Endothelial cell of umbilical vein (primary cell): ENCODE measurements around the gene BASP1. TPM values are rescaled to one million over a fixed set of nuclear protein-coding genes. Genes with fewer than 3 reads are reported as not detected.

Source experiments
- BruUV-seq: library from RNA; stranded (reverse); fragments of 400-500 nt; replicated peaks from 2 replicates; lab custom pipeline; 2021; lab: Mats Ljungman, UMichigan
- CTCF ChIA-PET: fragments of 300-600, 350-600 bp; sonication (Branson Sonifier 250); formaldehyde crosslinking; loops from one replicate; lab custom pipeline; 2021; ENCODE audit warnings: antibody characterized with exemption, inconsistent platforms; lab: Charles Lee
- POLR2A ChIA-PET: fragments of 300-600, 350-600 bp; sonication (Branson Sonifier 250); formaldehyde crosslinking; loops from one replicate; lab custom pipeline; 2021; ENCODE audit warnings: antibody characterized with exemption, inconsistent platforms; lab: Charles Lee
- DNase-seq: peaks from one replicate; pipeline ENCODE4 v3.0.0-alpha.2; 2011; ENCODE audit warnings: low read depth, low spot score
- FAIRE-seq: peaks from 2 replicates; lab custom pipeline; 2011; peaks lifted over from hg19 to GRCh38; lab: Jason Lieb, UNC
- H2AFZ ChIP-seq: 2 replicates; pipeline ENCODE4 v1.6.0; 2012; ENCODE audit warnings: low read depth, low read length, control low read depth, inconsistent platforms
- H3K27ac ChIP-seq: 2 replicates; pipeline ENCODE4 v1.5.1; 2011; ENCODE audit warnings: low read depth, mild to moderate bottlenecking, control low read depth, low read length, moderate library complexity; ENCODE audit not compliant: insufficient read depth
- H3K27me3 ChIP-seq, 2 experiments: 2 replicates each; pipeline versions ENCODE4 v1.6.0 to v1.6.1; 2011; ENCODE audit warnings: low read length in 2 of 2, mixed read lengths in 1 of 2; ENCODE audit not compliant: control insufficient read depth in 2 of 2, insufficient read depth in 2 of 2
- H3K36me3 ChIP-seq, 2 experiments: 2 replicates in 1 of 2; 3 replicates in 1 of 2; pipeline ENCODE4 v1.5.1; 2011; ENCODE audit warnings: low read length in 2 of 2, mild to moderate bottlenecking in 1 of 2, moderate library complexity in 1 of 2; ENCODE audit not compliant: control insufficient read depth in 2 of 2, insufficient read depth in 2 of 2; ENCODE audit errors: extremely low read depth in 1 of 2
- H3K4me1 ChIP-seq: 3 replicates; pipeline ENCODE4 v1.5.1; 2011; ENCODE audit warnings: mild to moderate bottlenecking, low read length; ENCODE audit not compliant: control insufficient read depth, insufficient read depth; ENCODE audit errors: extremely low read depth
- H3K4me2 ChIP-seq: 2 replicates; pipeline ENCODE4 v1.6.1; 2011; ENCODE audit warnings: low read length, control low read depth, mixed read lengths; ENCODE audit not compliant: insufficient read depth
- H3K4me3 ChIP-seq, 3 experiments: fragments of 200-600 bp in 1 of 3; sonication (generic), shearing (Covaris generic) in 1 of 3; replicated peaks in 1 of 3; 2 replicates each; pipeline ENCODE4 v1.5.1; 2011 to 2016; ENCODE audit warnings: control low read depth in 3 of 3, low read length in 3 of 3, mild to moderate bottlenecking in 2 of 3, inconsistent platforms in 1 of 3, low read depth in 1 of 3, moderate library complexity in 1 of 3; ENCODE audit not compliant: insufficient read depth in 1 of 3
- H3K79me2 ChIP-seq: 2 replicates; pipeline ENCODE4 v1.6.0; 2012; ENCODE audit warnings: low read length, inconsistent platforms; ENCODE audit not compliant: control insufficient read depth, insufficient read depth
- H3K9ac ChIP-seq: replicated peaks from 2 replicates; pipeline ENCODE3; 2011; ENCODE audit warnings: low read length, control low read depth; ENCODE audit not compliant: insufficient read depth; ENCODE audit errors: extremely low read depth
- H3K9me1 ChIP-seq: replicated peaks from 3 replicates; pipeline ENCODE4 v1.6.0; 2011; ENCODE audit warnings: mild to moderate bottlenecking, low read length; ENCODE audit not compliant: control insufficient read depth, insufficient read depth; ENCODE audit errors: extremely low read depth
- H3K9me3 ChIP-seq: replicated peaks from 2 replicates; pipeline ENCODE4 v1.5.1; 2012; ENCODE audit warnings: low read length, inconsistent platforms; ENCODE audit not compliant: control insufficient read depth, insufficient read depth
- H4K20me1 ChIP-seq: replicated peaks from 2 replicates; pipeline ENCODE3; 2011; ENCODE audit warnings: mild to moderate bottlenecking, low read length; ENCODE audit not compliant: control insufficient read depth, insufficient read depth; ENCODE audit errors: extremely low read depth
- EZH2 ChIP-seq: IDR thresholded peaks from 2 replicates; pipeline ENCODE4 v1.6.1; 2012; ENCODE audit warnings: borderline replicate concordance, low read depth, mild to moderate bottlenecking, moderate library complexity, low read length, inconsistent platforms; ENCODE audit not compliant: severe bottlenecking
- FOS ChIP-seq: IDR thresholded peaks from 2 replicates; pipeline ENCODE4 v1.6.1; 2011; ENCODE audit warnings: mild to moderate bottlenecking, low read length, moderate library complexity, borderline replicate concordance; ENCODE audit not compliant: insufficient read depth
- GATA2 ChIP-seq: IDR thresholded peaks from 2 replicates; pipeline ENCODE4 v1.7.0; 2011; ENCODE audit warnings: low read depth, mild to moderate bottlenecking, moderate library complexity, mixed read lengths, low read length; ENCODE audit not compliant: insufficient read length, insufficient read depth
- JUN ChIP-seq: IDR thresholded peaks from 2 replicates; pipeline ENCODE4 v1.6.1; 2011; ENCODE audit warnings: borderline replicate concordance, low read depth; ENCODE audit not compliant: insufficient read length, insufficient read depth
- MYC ChIP-seq: IDR thresholded peaks from one replicate; pipeline ENCODE4 v1.6.1; 2011; ENCODE audit warnings: mild to moderate bottlenecking, low read depth, low read length
- POLR2A ChIP-seq: IDR thresholded peaks from 2 replicates; pipeline ENCODE4 v1.6.1; 2012; ENCODE audit warnings: low read depth, mild to moderate bottlenecking, control low read depth, low read length
- POLR2AphosphoS5 ChIP-seq: IDR thresholded peaks from 2 replicates; pipeline ENCODE4 v1.6.1; 2012; ENCODE audit warnings: low read depth, mild to moderate bottlenecking, control low read depth, low read length, moderate library complexity; ENCODE audit not compliant: insufficient read depth
- dilution Hi-C: fragments of 300-500 bp; cut with MboI; formaldehyde crosslinking; loops from one replicate; pipeline ENCODE4 v1.15.0; 2019; ENCODE audit warnings: low sequenced_read_pairs; ENCODE audit not compliant: extremely low pct_ligation_motif_present
- intact Hi-C: fragments of 100-400 bp; cut with micrococcal nuclease; formaldehyde crosslinking; loops from one replicate; pipeline ENCODE4 v1.10.0; 2022
- polyA plus RNA-seq, 4 experiments: library from polyadenylated mRNA; depleted of rRNA in 3 of 4; stranded (reverse) in 3 of 4; unstranded in 1 of 4; fragments of >200 nt; gene quantifications; 2 replicates each; pipeline versions ENCODE4 v1.2.1 to v1.2.3, GENCODE V29; 2011 to 2012; ENCODE audit warnings: missing spikeins in 1 of 4
- total RNA-seq: library from RNA; stranded (reverse); gene quantifications from 2 replicates; pipeline ENCODE4 v1.2.3, GENCODE V29; 2021
- TF ChIP-seq, protein P1 (sequence below): IDR thresholded peaks from 2 replicates; pipeline ENCODE4 v1.6.1; 2011; ENCODE audit not compliant: insufficient read depth, insufficient read length
- TF ChIP-seq, protein P2 (sequence below), 2 donors: IDR thresholded peaks; 1 replicate in 1 of 2; 2 replicates in 1 of 2; pipeline ENCODE4 v1.5.1; 2011; ENCODE audit warnings: low read length in 2 of 2, mild to moderate bottlenecking in 2 of 2, moderate library complexity in 2 of 2, control low read depth in 1 of 2, inconsistent platforms in 1 of 2, low read depth in 1 of 2; ENCODE audit not compliant: insufficient read depth in 1 of 2; ENCODE audit errors: extremely low read depth in 1 of 2

The BASP1 gene
- total and polyA plus RNA-seq, 2 donors (not counting 3 experiments of a cell fraction or from before 2014, with no cell fraction given) = 69.4 to 79.3 TPM

DNA sequence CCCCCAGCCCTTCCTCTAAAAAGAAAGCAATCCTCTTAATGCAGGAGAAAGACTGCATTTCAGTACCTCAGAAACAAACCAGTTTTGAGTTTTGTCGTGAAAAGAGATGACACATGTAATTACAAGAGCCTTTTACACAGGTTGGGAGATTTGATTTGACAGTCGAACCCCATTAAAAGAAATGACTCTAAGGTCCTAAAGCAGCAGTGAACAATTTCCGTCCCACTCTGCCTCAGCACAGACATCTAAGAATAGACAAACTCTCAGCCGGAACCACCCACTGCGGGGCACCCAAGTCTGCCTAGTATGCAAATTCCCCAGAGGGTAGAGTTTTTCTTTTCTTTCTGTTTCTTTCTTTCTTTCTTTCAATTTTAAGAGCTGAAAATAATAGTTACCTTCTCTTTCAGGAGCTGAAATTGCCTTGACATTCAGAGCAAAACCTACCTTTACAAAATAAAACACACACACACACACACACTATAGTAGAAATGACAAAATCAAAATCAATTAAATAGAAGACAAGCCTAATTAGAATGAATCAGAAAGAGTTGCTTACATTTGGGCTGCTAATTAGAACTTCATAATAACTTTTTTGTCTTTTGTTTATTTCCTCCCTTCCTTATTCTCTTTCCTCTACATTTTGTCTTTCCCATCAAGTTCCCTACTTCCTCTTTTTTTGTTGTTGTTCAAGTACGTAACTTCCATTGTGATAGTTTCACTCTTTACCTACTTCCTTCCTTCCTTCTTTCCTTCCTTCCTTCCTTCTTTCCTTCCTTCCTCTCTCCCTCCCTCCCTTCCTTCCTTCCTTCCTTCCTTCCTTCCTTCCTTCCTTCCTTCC is 65.1 kb downstream of the BASP1 start:
- BruUV-seq = no TSS peak
- H3K36me3 ChIP-seq = no peaks in the 10 kb centered on the region
- H4K20me1 ChIP-seq = peaks cover 2% of the 10 kb centered on the region
- no peaks in the 10 kb centered on the region for H3K9me3 ChIP-seq
- POLR2A ChIA-PET = interaction anchor here (0.7 kb wide), 1 partner anchor 44 kb away, joined by 3 read pairs; no protein-coding TSS in a partner anchor
- H3K4me1 ChIP-seq = no peaks in the 10 kb centered on the region
- H3K9me1 ChIP-seq = no peaks in the 10 kb centered on the region
- no peak overlapping the region for H2AFZ ChIP-seq
- no peak overlapping the region for H3K4me3 ChIP-seq
- intact Hi-C loops = no loop called here
- DNase-seq = no peak
- no peak overlapping the region for H3K4me2 ChIP-seq
- FAIRE-seq = peak; percentile 64
- H3K27ac ChIP-seq = no peak overlapping the region
- H3K79me2 ChIP-seq = no peaks in the 10 kb centered on the region
- dilution Hi-C loops = no loop called here
- no peak overlapping the region for H3K9ac ChIP-seq
- CTCF ChIA-PET = interaction anchor here (1.9 kb wide), 1 partner anchor 66 kb away, joined by 8 read pairs; no protein-coding TSS in a partner anchor
- no peaks in the 10 kb centered on the region for H3K27me3 ChIP-seq
- TF ChIP-seq, protein P1, sequence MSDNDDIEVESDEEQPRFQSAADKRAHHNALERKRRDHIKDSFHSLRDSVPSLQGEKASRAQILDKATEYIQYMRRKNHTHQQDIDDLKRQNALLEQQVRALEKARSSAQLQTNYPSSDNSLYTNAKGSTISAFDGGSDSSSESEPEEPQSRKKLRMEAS = no peak
- TF ChIP-seq FOS = no peak
- TF ChIP-seq GATA2 = no peak
- TF ChIP-seq JUN = no peak

DNA sequence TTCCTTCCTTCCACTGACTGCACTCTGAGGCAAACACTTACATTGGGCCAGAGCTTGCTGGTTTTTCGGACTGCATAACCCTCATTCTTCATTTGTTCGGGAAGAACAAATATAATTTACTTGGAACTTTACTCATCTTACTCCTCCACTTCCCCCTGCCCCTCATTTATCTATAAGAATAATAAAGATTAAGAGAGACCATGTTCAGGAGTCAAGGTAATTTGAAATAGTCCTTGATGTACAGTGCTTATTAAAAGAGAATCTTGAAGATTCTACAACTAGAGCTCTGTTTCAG is 65.6 kb downstream of the BASP1 start:
- FAIRE-seq = no peak
- dilution Hi-C loops (no loop called here), intact Hi-C loops (no loop called here)
- no peak overlapping the region for H3K4me3 ChIP-seq
- no peaks in the 10 kb centered on the region for H3K79me2 ChIP-seq
- no peak overlapping the region for H3K27ac ChIP-seq
- CTCF ChIA-PET = interaction anchor here (1.1 kb wide), 1 partner anchor 67 kb away, joined by 5 read pairs; no protein-coding TSS in a partner anchor
- no peak overlapping the region for H3K4me2 ChIP-seq
- no peaks in the 10 kb centered on the region for H4K20me1 ChIP-seq
- H3K9ac ChIP-seq = no peak overlapping the region
- no peaks in the 10 kb centered on the region for H3K27me3 ChIP-seq
- no TSS peak for BruUV-seq
- no peaks in the 10 kb centered on the region for H3K9me3 ChIP-seq
- POLR2A ChIA-PET = interaction anchor here (0.7 kb wide), 1 partner anchor 45 kb away, joined by 3 read pairs; no protein-coding TSS in a partner anchor
- H2AFZ ChIP-seq = no peak overlapping the region
- TF ChIP-seq POLR2A (no peak), POLR2AphosphoS5 (no peak), GATA2 (no peak), JUN (no peak), MYC (no peak), EZH2 (no peak), FOS (no peak)
- TF ChIP-seq, protein P1 = no peak
- TF ChIP-seq, protein P2, sequence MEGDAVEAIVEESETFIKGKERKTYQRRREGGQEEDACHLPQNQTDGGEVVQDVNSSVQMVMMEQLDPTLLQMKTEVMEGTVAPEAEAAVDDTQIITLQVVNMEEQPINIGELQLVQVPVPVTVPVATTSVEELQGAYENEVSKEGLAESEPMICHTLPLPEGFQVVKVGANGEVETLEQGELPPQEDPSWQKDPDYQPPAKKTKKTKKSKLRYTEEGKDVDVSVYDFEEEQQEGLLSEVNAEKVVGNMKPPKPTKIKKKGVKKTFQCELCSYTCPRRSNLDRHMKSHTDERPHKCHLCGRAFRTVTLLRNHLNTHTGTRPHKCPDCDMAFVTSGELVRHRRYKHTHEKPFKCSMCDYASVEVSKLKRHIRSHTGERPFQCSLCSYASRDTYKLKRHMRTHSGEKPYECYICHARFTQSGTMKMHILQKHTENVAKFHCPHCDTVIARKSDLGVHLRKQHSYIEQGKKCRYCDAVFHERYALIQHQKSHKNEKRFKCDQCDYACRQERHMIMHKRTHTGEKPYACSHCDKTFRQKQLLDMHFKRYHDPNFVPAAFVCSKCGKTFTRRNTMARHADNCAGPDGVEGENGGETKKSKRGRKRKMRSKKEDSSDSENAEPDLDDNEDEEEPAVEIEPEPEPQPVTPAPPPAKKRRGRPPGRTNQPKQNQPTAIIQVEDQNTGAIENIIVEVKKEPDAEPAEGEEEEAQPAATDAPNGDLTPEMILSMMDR (IDR thresholded peaks at IDR 0.05; ENCODE audit: extremely low read depth in 1 of 2, insufficient read depth in 1 of 2, low read depth in 1 of 2, low read length in 2 of 2) = no peak
- H3K9me1 ChIP-seq = no peaks in the 10 kb centered on the region
- H3K4me1 ChIP-seq = no peaks in the 10 kb centered on the region
- DNase-seq = no peak
- no peaks in the 10 kb centered on the region for H3K36me3 ChIP-seq
